Stimulated activated CD4-positive, alpha-beta T cell treated with anti-CD3 and anti-CD28 coated beads, Interleukin-1b, Interleukin-23, amount 100 ng/mL, for 4 hours (primary cell): ENCODE results near the gene INPP4A.
A peak's percentile ranks its signal among the peaks of the same experiment; 100 is the strongest.
"Not testable (repeated sequence)": the region's sequence is repeated elsewhere in the genome, so short reads cannot be mapped to it uniquely, and the experiment has no call there.

Experiments
- DNase-seq, 2 donors: peaks; one replicate each; pipeline ENCODE4 v3.0.0-alpha.2; 2020; ENCODE audit warnings: low read depth in 2 of 2

Gene INPP4A

DNA sequence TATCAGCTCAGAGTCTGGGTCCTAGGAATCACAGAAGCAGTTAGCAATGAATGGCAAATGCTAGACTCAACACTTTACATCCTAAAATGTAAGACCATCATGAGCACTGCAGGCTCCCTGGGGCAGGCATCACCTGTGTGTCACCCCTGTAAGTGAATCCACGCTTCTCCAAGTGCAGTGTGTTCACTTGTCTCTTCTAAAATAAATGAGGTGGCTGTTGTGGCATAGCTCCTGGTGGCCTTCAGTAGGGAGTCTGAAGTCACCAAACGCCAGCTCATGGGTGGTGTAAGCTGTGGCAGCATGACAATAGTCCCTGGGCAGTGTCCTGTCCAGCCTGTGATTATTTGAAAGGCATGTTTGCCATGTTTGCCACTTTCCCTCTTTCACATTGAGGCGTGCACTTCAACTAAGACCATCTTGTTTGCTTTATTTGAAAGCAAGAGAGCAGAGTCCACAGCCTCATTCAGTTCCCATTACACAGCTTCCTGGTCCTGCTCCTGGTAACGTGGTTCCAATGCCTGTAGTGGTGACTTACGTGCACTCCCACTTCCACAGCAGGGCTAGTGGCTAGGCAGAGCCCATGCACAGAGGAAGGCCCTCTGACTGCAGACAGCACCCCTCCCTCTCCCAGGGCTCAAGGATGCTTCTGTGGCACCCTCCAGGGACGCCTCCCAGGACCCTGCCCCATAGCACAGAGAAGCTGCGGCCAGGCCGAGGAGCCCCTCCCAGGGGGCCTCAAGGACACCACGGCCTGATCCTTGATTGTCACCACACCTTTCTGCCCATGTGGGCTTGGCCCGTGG, 139.4 kb downstream of the INPP4A start:
- DNase-seq = no peak

DNA sequence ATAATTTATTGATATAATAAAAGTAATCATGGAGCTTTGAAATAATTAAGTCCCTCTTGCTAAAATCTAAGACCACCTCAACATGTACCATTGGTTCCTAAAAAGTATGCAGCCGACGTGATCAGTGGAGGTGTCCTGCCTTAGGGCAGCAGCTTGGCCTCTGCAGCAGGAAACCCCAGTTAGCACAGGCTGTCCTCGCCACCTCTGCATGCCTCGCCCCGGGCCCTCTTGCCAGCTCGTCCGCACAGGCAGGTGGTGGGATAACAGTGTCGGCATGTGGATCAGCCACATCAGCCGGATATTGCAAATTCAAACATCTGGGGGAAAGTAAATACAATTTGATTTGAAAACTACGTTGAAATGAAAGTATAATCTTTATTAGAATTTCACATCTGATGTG, 140.7 kb downstream of the INPP4A start:
- DNase-seq = no peak

- DNase-seq = no peak
Measured at GRCh38 chr2:98586551-98587140, 142.0 kb downstream of the INPP4A start.

DNA sequence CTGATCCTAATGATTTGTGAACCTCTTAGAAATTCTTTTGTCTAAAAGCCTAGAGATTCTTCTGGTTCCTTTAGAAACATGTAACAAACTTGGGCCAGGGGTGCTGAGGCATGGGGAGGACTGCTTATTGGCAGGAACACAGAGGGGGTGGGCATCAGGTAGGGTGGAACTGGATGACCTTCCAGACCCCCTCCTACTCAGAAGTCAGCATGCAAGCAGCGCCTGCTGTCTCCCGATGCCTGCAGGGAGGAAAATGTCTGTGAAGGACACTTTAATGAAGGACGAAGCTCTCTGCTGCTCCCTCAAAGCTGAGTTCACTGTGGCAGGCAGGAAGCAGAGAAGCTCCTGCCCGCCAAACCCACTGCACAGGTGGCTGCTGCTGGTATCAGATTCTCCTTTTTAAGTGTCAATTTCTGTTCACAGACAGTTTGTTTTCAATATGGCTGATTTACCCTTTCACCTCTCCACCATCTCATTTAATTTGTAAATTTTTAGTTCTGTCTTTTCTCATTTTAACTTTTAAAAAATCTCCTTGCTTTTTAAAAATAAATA, 144.3 kb downstream of the INPP4A start:
- no peak for DNase-seq

GRCh38 chr2:98589489-98589888, 144.8 kb downstream of the INPP4A start:
- DNase-seq = no peak

GRCh38 chr2:98592565-98592964, 147.9 kb downstream of the INPP4A start:
- DNase-seq = no peak

GRCh38 chr2:98594665-98595064, 150.0 kb downstream of the INPP4A start:
- not testable (repeated sequence) for DNase-seq

DNA sequence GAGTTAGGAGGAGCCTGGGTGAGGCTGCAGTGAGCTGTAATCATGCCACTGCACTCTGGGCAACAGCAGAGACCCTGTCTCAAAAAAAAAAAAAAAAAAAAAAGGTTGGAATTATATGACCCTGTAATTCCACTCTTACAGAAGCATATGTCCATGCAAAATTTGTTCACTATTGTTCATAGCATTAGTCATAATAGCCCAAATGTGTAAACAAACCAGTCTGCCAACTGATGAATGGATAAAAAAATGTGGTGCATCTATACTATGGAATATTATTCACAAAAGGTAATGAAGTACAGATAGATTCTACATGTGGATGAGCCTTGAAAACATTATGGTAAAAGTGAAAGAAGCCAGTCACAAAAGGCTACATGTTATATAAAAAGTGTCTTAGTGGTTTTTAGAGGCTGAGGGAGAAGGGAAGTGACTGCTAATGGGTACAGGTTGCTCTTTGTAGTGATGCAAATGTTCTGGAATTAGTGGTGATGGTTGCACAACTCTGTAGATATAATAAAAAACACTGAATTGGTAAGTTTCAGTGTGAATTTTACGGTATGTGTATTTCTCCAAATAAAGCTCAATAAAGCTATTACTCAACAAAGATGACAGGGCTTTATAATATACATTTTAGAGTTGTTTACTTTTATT, 154.2 kb downstream of the INPP4A start:
- no peak for DNase-seq

- DNase-seq = no peak
Measured at GRCh38 chr2:98601532-98602132, 157.0 kb downstream of the INPP4A start.

DNA sequence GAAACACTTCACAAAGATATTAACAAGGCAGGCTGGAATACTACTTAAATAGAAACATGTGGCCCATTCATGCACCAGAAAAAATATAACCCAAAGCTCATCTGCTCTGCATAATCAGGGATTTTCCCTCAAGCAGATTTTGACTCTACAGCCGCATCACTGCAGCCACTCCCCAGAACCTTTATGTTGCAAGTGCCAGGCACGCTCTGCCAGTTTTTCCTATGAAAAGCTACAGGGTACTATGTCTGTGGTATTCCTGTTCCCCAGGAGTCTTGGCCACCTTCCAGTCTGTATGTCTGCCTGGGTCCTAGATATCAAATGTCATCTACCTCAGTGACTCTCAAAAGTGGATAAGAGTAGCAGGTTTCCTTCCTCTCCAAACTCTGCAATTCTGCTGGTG, 159.9 kb downstream of the INPP4A start:
- no peak for DNase-seq

DNA sequence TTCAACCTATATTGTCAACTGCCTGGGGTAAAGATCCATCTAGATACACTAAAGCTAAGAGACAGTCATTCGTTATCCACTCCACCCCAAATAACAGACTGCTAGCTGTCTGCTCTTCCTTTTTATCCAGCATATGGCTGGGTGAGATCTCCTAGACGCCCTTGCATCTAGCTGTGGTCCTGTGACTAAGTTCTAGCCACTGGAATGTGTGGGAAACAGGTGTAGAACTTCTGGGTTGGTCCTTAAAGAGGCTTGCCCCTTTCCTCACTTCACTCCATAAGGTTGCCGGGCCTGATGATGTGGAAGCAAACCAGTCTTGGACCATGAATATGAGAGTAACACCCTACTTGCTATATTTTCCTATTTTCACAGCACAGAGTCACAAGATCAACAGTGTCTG, 160.4 kb downstream of the INPP4A start:
- no peak for DNase-seq

- no peak for DNase-seq
Measured at GRCh38 chr2:98606431-98606830, 161.8 kb downstream of the INPP4A start.

- no peak for DNase-seq
Measured at GRCh38 chr2:98607104-98607503, 162.4 kb downstream of the INPP4A start.

GRCh38 chr2:98607741-98608115, 163.1 kb downstream of the INPP4A start:
- no peak for DNase-seq

DNA sequence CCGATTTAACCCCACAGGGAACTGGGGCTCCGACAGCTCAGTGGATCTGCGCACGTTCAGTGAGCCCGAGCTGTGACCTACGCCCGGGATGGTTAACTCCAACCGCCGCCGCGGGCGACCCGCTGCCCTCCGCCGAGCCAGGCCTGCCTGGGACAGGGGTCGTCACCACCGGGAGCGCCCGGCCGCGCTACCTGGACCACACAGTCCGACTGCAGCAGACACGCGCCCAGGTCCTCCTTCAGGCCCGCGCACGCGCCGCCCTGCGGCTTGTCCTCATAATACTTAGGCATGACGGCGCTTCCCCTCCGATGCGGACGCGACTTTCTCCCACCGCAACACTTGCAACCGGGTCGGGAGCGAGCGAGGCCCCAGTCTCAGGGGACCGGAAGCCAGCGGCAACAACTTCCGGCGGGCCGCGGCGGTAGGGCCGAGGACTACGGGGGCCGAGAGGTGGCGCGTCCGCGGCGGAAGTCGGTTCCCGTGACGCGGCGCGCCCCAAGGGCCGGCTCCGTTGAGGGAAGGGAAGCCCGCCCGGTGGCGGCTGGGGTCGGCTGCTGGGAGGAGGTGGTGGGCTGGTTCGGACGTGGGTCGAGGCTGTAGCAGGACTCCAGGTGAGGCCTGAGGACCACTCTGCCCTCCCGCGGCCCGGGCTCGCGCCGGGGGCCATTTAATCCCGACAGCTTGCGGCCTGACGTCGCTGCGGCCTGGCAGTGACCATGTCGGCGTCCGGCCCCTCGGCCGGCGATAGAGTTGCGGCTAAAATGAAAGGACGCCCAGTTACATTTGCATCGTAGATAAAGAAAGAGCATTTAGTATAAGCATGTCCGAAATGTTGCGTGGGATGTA, 163.7 kb downstream of the INPP4A start, which contains the start of the genes COA5 and UNC50:
COA5 (minus strand) TSS at position 397 of the 846 bp plus-strand sequence; CDS start at position 290, 107 bp downstream.
UNC50 (plus strand) TSS at position 474 of the 846 bp plus-strand sequence. CDS start 1,171 bp downstream, outside the sequence.
- peak; percentile 77 to 86 for DNase-seq

- DNase-seq = no peak
Measured at GRCh38 chr2:98608962-98609604, 164.4 kb downstream of the INPP4A start.

GRCh38 chr2:98614024-98614739, 169.5 kb downstream of the INPP4A start:
- no peak for DNase-seq

- DNase-seq = no peak
Measured at GRCh38 chr2:98615481-98615880, 170.8 kb downstream of the INPP4A start.

DNA sequence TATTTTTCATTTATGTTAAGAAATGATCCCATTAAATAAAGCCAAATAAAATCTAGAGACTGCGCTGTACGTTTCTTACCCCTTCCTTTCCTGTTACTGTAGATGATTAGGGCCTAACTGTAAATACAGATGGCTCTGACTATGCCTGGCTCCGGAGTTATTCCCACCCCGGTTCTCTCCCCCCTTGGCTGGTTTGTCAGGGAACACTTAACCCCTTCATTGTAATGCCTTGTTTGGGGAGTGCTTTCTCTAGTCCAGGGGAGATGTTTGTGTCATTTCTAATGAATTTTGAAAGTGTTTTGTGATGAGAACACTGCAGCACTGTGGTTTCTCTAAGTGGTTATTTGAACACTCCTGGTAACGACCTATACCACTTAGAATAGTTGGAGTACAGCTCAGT, 172.5 kb downstream of the INPP4A start:
- DNase-seq = no peak

- no peak for DNase-seq
Measured at GRCh38 chr2:98623657-98624056, 179.0 kb downstream of the INPP4A start.
